HK-2 (cell line): ENCODE data around the gene CHD3.
"Not testable (repeated sequence)": the region's sequence is repeated elsewhere in the genome, so short reads cannot be mapped to it uniquely, and the experiment has no call there.

Experiments
- DNase-seq: peaks from one replicate; pipeline ENCODE4 v3.0.0-alpha.2; 2018; ENCODE audit not compliant: unreplicated experiment

Gene CHD3

DNA sequence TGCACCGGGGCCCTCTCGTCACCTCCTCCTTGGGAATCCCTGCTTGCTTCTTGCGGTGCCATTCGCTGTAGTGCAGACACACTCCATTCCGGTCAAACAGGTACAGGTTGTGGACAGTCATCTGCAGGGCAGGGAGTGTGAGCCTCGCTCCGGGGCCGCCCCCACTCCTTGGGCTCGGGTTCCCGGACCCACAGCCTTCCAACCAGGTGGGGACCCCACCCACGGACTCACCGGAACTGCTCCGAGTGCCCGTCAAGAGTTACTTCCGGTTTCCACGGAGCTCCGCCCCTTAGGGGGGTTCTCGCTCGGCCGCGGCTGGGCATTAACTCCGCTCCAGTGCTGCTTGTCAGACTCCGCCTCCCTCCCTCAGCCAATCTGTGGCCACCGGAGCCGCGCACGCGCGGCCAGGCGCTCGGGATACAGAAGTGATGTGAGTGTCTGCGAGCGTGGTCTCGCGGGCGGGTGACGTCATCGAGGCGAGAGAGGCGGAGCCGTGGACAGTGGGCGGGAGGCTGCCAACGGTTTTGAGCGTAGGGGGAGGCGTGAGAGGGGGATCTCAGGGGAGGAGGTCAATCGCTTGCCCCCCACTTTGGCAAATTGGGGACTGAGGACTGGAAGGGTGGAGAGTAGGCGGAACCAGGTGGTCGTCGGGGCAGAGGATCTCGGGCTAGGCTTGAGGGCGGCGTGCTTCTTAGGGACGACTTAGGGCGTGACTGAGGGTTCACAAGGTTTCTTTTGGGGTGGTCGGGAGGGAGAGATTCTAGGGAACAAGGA, 43.3 kb downstream of the CHD3 start, which contains the start of the genes CNTROB and TRAPPC1:
CNTROB (plus strand) TSS at position 498 of the 774 bp plus-strand sequence. CDS start 874 bp downstream, outside the sequence.
TRAPPC1 (minus strand) TSS at position 238 of the 774 bp plus-strand sequence; CDS start at position 121, 117 bp downstream.
- DNase-seq, result peak; percentile 100

DNA sequence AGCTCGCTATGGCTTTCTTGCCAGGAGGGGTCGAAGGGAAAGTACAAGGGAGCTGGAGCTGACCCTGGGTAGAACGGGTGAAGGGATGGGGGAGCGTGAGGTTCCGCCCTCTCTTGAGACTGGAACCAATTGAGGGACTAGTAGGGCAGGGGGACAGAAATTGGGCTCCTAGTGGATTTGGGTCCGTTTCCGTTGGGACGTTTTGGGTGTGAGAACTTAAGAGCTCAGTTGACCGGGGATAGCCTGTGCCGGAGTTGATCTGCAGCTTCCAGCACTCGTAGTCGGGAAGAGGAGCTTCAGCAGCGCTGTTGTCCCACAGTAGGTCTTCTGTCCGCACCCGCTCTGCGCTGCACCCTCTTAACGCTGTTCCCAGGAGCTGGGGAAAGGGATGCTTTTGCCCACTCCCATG, 43.9 kb downstream of the CHD3 start:
- DNase-seq, result peak; percentile 23

GRCh38 chr17:7932949-7933348, 44.4 kb downstream of the CHD3 start:
- peak; percentile 71 for DNase-seq

DNA sequence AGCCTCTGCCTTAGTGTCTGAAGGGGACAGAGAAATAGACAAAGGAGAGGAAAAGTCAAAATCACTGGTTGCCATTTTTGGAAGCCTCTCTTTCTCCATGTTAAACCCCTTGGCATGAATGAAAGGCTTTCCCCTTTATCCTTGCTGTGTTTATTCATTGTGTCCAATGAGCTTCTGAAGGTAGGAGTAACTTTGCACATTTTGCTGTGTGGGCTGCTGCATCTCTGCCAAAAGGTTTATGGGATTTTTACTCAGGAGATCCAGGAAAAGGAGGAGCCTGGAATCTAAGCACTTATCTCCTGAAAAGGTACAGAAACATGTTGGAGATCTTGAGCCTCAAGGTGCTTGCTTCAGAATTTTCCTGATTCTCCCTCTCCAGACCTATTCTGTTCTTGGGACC, 47.3 kb downstream of the CHD3 start:
- DNase-seq, result no peak

GRCh38 chr17:7940034-7940433, 51.4 kb downstream of the CHD3 start:
- no peak for DNase-seq

DNA sequence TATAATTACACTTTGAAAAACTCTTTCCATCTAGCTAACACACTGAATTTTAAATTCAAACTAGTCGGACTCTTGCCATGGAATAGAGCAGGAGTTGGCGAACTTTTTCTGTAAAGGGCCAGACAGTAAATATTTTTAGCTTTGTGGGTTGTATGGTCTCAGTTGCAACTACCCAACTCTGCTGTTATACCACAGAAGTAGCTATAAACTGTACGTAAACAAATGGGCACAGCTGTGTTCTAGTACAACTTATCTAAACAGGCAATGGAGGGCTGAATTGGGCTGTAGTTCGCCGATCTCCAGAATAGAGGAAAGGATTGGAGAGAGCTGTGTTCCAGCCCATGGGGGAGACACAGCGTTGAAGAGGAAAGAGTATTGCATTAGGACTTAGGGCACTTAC, 52.2 kb downstream of the CHD3 start:
- DNase-seq, result no peak

DNA sequence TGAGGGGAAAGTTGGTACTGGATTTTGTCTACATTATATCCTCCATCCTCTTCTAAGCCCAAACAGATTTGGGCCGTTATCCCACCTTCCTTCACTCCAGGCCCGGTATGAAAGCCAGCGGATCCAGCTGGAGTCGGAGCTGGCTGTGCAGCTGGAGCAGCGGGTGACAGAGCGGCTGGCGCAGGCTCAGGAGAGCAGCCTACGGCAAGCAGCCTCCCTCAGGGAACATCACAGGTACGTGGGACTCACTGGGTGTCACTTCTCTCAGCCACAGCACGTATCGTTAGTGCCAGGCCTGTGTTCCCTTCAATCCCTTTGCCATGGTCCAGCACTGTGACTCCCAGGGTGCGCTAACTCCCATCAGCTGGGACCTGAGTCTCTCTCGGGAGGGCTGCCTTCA, 54.7 kb downstream of the CHD3 start:
- DNase-seq, result no peak

- DNase-seq, result no peak
These were observed 55.7 kb downstream of the CHD3 start for GRCh38 chr17:7944326-7944725.

DNA sequence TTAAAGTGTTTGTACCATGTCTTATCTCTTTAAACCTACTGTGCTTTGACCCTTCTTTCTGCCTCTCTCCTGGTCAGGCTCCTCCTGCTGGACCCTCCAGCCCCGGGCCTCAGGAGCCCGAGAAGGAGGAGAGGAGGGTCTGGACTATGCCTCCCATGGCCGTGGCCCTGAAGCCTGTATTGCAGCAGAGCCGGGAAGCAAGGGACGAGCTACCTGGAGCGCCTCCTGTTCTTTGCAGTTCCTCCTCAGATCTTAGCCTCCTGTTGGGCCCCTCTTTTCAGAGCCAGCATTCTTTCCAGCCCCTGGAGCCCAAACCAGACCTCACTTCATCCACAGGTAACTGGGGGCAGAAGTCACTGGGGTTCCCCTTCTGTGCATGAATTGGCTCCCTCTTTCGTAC, 57.1 kb downstream of the CHD3 start:
- no peak for DNase-seq

- no peak for DNase-seq
These were observed 57.9 kb downstream of the CHD3 start for GRCh38 chr17:7946441-7946840.

- no peak for DNase-seq
These were observed 59.1 kb downstream of the CHD3 start for GRCh38 chr17:7947651-7948050.

GRCh38 chr17:7950578-7950977, 62.0 kb downstream of the CHD3 start:
- DNase-seq, result no peak

DNA sequence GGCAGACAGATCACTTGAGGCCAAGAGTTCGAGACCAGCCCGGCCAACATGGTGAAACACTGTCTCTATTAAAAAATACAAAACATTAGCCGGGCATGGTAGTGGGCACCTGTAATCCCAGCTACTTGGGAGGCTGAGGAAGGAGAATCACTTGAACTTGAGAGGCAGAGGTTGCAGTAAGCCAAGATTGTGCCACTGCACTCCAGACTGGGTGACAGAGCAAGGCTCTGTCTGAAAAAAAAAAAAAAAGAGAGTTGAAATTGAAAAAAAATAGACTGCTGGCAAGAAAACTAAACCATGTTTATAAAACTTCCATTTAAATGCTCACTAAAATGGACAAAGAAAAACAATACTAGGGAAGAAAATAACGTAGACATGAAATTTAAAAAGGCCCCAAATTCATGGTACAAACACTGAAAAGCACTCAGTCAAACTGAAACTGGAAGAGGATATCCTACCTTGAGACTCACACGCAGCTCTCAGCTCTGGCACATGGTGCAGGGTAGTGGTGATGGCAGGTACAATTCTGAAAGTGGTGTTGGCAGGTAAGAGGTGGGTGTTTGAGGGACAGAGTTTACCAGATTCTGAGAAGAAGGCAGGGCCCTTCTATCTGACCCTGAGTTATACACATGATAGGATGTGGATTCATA, 62.7 kb downstream of the CHD3 start:
- DNase-seq, result no peak

- DNase-seq, result not testable (repeated sequence)
These were observed 64.7 kb downstream of the CHD3 start for GRCh38 chr17:7953266-7953665.

DNA sequence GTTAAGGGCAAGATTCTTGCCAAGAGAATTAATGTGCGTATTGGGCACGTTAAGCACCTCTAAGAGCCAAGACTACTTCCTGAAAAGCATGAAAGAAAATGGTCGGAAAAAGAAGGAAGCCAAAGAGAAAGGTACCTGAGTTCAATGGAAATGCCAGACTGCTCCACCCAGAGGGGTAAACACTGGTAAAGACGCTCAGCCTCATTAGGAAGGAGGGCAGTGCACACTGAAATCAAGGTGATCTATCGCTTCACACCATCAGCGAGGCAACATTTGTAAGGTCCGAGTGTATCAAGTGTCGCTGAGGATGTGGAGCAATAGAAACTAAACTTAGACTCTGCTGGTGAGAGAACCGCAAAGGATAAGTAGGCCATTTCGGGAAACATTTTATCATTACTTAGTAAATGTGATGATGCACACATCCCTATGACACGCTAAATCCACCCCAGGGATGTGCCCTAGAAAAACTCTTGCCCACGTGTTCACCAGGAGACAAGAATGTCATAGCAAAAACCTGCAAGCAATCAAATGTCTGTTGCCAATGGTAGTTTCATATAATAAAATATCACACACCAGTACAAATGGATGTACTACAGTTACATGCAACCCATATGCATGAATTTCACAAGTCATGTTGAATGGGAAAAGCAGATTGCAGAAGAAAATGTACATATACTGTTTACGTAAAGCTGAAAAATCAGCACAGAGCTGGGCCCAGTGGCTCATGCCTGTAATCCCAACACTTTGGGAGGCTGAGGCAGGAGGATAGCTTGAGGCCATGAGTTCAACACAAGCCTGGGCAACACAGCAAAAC, 67.0 kb downstream of the CHD3 start:
- DNase-seq, result no peak

DNA sequence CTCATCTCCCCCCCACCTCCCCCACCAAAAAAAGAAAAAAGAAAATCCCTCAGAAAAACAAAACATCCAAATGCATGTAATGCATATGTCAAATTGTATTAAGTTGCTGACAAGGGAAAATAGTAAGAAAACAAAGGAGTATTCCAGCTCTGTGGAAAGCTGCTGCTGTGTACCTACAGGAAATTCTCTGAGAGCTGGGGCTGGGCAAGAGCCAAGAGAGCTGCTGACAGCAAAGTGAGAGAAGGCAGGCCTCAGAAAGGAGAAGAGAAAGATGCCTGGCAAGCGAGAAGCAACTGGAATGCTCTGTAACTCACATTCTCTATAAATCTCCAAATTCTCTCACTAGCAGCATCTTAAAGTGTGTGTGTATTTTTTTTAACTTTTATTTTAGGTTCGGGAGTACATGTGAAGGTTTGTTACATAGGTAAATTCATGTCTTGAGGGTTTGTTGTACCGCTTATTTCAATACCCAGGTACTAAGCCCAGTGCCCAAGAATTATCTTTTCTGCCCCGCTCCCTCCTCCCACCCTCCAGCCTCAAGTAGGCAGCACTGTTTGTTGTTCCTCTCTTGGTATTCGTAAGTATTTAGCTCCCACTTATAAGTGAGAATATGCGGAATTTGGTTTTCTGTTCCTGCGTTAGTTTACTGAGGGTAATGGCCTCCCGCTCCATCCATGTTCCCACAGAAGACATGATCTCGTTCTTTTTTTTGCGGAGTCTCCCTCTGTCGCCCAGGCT, 67.8 kb downstream of the CHD3 start:
- DNase-seq, result no peak

DNA sequence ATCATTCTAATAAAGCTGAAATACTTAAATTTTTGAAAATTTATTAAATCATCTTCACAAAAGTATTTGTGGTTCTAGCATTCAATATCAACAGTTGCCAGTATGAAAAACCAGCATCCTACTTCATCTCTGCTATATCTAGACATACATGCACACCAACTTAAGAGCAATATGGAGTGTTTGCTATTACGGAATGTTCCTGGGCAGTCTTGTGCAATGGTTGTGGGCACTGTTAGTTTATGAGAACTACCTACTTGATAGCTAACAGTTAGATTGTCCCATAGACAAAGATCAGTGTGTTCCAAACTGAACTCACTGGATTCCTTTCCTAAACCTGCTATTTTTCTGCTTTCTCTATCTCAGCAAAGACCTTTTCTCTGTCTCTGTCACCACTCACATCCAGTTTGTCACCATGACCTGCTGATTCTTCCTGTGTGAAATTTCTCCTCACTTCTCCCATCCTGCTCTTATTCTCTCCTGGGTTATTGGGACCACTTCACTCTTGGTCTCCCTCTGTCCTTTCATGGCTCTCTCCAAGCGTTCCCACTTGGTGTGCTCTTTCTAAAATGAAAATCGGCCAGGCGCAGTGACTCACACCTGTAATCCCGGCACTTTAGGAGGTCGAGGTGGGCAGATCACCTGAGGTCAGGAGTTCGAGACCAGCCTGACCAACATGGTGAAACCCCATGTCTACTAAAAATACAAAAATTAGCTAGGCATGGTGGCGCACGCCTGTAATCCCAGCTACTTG, 71.1 kb downstream of the CHD3 start:
- DNase-seq, result no peak

GRCh38 chr17:7961421-7961820, 72.8 kb downstream of the CHD3 start:
- no peak for DNase-seq
